Measurements from ENCODE around the gene NOTCH2. TPM values are rescaled to one million over a fixed set of nuclear protein-coding genes. Genes with fewer than 3 reads are reported as not detected.
"Not testable (repeated sequence)": the region's sequence is repeated elsewhere in the genome, so short reads cannot be mapped to it uniquely, and the experiment has no call there.

The NOTCH2 gene
- 10 to 100 TPM; 57.4 to 83.7 (median 75.8) TPM for total RNA-seq

DNA sequence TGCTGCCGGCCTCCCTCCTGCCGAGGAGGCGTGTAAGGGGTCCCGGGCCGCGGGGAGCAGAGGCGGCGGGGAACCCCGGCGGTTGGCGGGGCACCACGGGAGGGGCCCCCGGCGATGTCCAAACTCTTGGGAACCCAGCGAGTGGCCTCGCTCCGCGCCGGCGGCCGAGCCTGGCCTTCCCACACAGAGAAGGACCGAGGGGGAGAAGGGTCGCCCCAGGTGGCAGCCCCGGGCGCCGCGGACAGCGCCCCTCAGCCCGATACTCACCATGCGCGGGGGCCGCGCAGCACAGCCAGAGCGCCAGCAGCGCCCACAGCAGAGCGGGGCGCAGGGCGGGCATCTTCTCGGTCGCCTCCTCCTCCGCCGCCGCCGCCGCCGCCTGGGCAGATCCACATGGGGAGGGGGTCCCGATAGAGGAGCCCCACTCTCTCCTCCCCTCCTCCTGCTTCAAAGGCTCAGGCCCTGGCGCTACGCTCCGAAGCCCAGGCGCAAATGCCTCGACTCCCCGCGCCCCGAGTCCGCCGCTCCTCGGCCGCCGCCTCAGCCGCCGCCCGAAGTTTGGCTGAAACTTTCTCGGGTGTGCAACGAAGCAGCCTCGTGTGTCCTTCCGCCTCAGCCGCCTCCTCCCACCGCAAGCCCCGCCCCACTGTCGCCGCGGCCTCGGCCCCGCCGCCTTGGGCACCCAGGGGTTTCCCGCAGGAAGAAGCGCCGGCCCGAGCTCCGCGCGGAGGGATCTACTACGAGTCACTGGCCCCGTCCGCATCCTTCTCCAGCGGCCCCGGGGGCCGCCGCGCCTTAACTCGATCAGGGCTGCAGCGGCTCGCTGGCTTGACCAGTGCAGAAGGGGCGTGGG, at the start of gene NOTCH2:
NOTCH2 (minus strand) TSS at position 596 of the 853 bp plus-strand sequence; CDS start at position 340, 256 bp downstream.
- intact Hi-C loops (cut with DNase I), result not testable (repeated sequence)
- TF ChIP-seq POLR2A (IDR thresholded peaks at IDR 0.05), result peak in 2 of 4 donors; percentile 61 to 65
- 0% methylated on average over 4 of the region's 95 CpGs; no CpG with 5 or more reads in 1 of the 2 donors for WGBS, 2 donors

DNA sequence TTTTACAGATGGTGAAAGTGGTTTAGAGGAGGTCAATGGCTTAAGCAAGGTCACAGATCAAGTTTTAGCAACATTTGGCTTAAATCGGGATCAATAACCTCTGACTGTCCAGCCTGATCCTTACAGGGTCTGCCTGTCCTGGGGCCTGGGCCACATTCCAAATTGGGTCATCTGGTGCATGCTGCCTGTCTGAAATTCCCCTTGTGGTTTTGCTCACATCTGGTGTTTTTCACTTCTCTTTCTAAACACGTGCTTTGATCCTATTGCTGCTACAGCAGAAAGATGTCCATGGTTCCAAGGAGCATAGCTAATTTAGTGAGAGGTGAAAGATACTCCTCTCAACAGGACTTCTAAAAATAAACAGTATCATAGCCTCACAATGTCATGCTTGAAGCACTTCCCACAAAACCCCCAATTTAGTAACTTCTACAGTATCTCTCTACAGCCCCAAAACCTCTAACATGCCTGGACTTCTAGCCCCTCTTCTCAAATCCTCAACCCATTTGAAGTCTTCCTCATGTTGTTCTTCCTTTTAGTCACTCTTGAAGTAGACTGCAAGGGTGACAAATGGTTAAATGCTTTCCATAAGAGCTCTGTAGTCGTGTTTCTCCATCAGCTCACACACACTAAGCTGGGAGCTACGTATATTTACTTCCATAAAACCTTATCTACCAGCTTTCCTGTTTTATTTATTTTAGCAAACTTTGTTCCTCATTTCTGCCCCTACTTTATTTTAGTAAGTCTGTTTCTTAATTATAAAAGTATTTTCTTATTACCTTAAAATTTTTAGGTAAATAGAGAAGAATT, 48.1 kb upstream of the NOTCH2 start:
- H3K4me1 ChIP-seq; H3K9me3 ChIP-seq; H3K27me3 ChIP-seq; H3K36me3 ChIP-seq; intact Hi-C loops (cut with DNase I); H3K27ac ChIP-seq; DNase-seq; H3K4me3 ChIP-seq: not testable (repeated sequence)
- 37 to 59% methylated on average over 2 of the region's 4 CpGs for WGBS, 2 donors

More for the DNA sequence above, at the start of gene NOTCH2:
- Histone ChIP-seq H3K27ac (peak within 1 kb of the TSS; percentile 91 to 96 (median 92)), H3K4me1 (peaks cover 0 to 22% (median 0%) of the 10 kb centered on the region in 3 donors), H3K4me3 (peak within 1 kb of the TSS; percentile 62 to 82 (median 76))
- DNase-seq, H3K9me3 ChIP-seq, H3K36me3 ChIP-seq, H3K27me3 ChIP-seq: not testable (repeated sequence)

DNA sequence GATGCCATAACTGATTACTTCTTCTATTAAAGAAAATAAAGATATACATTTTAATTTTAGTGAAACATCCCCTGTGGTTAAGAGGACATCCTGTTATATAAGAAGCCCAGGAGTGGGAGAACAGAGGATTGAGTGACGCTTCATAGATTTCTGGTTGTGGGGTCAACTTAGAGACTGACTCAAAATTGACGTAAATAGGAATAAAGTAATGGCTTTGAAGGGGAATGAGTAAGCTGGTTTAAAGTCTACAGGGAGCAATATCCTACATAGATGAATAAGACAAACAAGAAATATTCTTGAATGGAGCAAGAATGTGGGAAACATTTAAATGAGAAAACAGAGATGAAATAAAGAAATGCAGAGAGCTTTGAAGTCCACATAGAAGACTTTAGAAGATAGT, 46.6 kb upstream of the NOTCH2 start:
- DNase-seq; H3K4me3 ChIP-seq; intact Hi-C loops (cut with DNase I); H3K27ac ChIP-seq; H3K27me3 ChIP-seq; H3K9me3 ChIP-seq; H3K4me1 ChIP-seq; H3K36me3 ChIP-seq: not testable (repeated sequence)
- WGBS, 2 donors, result 81 to 96% methylated on average over 2 of the region's 2 CpGs

DNA sequence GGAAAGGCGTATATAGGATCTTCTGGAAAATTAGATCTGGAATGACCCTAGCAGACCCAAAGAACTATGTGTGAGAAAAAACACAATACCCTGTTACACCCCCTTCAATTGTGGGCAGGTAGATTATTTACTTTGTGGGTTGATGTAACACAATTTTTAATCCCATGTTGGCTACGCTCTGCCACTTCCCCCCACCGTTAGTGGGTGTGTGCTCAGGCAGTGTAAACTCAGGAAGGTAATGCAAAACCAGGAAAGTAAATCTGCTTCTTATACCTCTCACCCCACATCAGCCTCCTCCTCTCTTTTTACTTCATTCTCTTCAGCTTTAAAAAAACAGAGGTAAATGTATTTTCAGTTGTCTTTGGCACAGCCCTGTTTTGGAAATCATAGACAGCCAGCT, 43.7 kb upstream of the NOTCH2 start:
- no CpG with 5 or more reads among the region's 3 CpGs for WGBS, 2 donors
- not testable (repeated sequence) for H3K36me3 ChIP-seq, H3K4me3 ChIP-seq

DNA sequence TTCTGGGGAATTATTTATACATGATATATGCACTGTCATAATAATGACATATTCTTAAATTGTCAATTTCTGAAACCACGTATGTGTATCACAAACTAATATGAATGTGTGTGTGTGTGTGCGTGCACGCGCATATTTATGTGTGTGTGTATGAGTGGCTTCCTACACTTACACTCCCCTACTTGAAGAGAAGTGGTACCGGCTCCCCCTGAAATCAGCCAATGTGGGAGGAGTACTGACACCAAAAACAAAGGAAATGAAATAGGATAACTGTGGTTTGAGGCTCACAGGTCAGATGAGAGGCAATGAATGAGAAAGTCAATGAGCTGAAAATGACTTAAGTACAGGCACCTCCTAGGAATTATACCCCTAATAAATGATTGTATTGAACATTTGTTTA, 42.8 kb upstream of the NOTCH2 start:
- H3K4me3 ChIP-seq; H3K27ac ChIP-seq; H3K27me3 ChIP-seq; H3K4me1 ChIP-seq; H3K36me3 ChIP-seq; intact Hi-C loops (cut with DNase I); H3K9me3 ChIP-seq; DNase-seq: not testable (repeated sequence)
- 78 to 88% methylated on average over 5 of the region's 5 CpGs for WGBS, 2 donors

More for the DNA sequence above, 43.7 kb upstream of the NOTCH2 start:
- H3K4me1 ChIP-seq; DNase-seq; H3K27me3 ChIP-seq; H3K27ac ChIP-seq; H3K9me3 ChIP-seq; intact Hi-C loops (cut with DNase I): not testable (repeated sequence)

DNA sequence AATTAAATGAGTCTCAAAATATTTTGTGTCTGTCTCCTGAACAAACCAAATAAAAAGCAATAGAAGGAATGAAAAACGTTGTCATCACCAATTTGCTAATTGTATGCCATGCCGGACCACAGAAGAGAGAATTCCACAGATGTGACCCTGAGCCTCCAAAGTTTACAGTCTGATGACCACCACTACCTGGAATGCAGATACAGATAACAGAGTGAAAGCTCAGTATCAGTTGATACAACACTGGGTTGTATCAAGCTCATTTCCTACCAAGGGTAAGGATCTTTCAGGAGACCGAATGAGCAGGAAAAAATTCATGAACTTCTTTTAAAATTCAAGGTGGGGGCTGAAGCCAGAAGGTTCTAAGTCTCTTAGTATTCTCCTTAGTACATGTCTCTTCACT, 42.3 kb upstream of the NOTCH2 start:
- H3K4me1 ChIP-seq; H3K36me3 ChIP-seq; intact Hi-C loops (cut with DNase I); DNase-seq; H3K9me3 ChIP-seq; H3K27me3 ChIP-seq; H3K27ac ChIP-seq; H3K4me3 ChIP-seq: not testable (repeated sequence)
- WGBS, 2 donors, result no CpG with 5 or more reads among the region's 3 CpGs

DNA sequence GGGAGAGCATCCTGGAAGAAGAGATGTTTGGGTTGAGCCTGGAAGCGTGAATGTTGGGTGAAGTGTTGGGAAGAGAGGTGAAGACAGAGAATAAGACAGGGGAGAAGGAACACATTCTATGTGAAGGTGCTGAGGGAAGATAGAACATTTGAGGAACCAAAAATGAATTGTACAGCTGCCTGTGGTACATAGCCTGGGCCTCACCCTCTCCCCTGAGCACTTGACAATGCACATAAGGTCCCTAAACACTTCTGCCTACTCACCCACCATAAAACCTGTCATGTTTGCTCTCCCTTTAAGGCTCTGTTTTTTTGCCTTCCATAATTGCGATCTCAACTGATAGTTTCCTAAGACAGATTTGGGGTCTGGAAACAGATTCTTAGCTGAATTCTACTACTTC, 41.5 kb upstream of the NOTCH2 start:
- H3K9me3 ChIP-seq; H3K4me1 ChIP-seq; H3K4me3 ChIP-seq; intact Hi-C loops (cut with DNase I); DNase-seq; H3K27me3 ChIP-seq; H3K36me3 ChIP-seq; H3K27ac ChIP-seq: not testable (repeated sequence)
- WGBS, 2 donors, result no CpG with 5 or more reads among the region's 2 CpGs

DNA sequence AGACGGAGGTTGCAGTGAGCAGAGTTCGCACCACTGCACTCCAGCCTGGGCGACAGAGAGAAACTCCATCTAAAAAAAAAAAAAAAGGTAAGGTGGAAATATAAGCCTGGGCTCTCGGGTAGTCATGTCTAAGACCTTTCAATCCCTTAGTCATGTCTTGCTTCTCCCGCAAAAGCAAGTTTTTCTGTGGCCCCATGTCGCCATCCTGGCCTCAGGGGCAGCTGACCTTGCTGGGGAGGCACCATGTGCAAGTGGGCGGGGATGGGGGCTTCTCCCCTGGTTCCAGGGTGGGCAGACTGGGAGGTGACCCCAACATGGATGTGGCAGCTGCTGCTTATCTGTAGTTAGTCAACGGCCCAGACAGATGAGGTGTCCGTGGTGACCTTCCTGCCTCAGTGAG, 40.2 kb upstream of the NOTCH2 start:
- intact Hi-C loops (cut with DNase I); H3K27ac ChIP-seq; DNase-seq; H3K9me3 ChIP-seq; H3K27me3 ChIP-seq; H3K4me1 ChIP-seq; H3K4me3 ChIP-seq; H3K36me3 ChIP-seq: not testable (repeated sequence)
- 85 to 86% methylated on average over 2 to 6 of the region's 9 CpGs for WGBS, 2 donors

DNA sequence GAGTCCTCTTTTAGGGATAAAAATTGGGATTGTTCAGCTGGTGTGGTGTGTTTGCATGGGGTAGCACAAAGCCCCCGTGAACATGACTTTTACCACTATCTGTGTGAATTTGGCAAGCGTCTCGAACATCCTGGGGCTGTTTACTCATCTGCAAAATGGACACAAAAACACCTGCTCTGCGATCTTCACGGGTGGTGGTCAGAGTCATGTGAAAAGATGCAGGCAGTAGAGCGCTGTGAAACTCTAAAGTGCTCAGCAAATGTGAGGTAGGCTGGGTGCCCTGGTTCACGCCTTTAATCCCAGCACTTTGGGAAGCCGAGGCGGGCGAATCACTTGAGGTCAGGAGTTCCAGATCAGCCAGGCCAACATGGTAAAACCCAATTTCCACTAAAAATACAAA, 39.7 kb upstream of the NOTCH2 start:
- intact Hi-C loops (cut with DNase I); H3K4me1 ChIP-seq; H3K9me3 ChIP-seq; H3K4me3 ChIP-seq; H3K27ac ChIP-seq; H3K27me3 ChIP-seq; DNase-seq; H3K36me3 ChIP-seq: not testable (repeated sequence)
- WGBS, 2 donors, result 79 to 89% methylated on average over 5 to 6 of the region's 10 CpGs

DNA sequence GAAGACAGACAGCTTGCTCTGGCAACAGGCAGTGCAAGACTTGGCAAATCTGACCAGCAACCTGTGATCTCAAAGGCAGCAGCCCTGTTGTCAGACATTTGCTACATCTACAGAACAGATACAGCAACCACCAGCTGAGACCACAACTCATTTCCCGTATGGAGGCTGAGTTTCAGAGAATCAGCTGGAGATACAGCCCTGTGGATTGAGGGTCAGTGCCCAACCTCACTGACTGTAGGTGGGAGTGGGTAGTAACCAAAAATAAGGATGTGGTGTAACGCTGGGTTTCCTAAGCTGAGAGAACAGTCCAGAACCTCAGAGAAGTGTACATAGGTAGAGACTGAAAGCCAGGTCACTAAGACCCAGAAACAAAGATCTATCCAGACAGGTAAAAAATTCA, 35.8 kb upstream of the NOTCH2 start:
- H3K27ac ChIP-seq; H3K4me1 ChIP-seq; DNase-seq; intact Hi-C loops (cut with DNase I); H3K9me3 ChIP-seq; H3K27me3 ChIP-seq; H3K4me3 ChIP-seq; H3K36me3 ChIP-seq: not testable (repeated sequence)
- 50 to 55% methylated on average over 1 of the region's 2 CpGs for WGBS, 2 donors

DNA sequence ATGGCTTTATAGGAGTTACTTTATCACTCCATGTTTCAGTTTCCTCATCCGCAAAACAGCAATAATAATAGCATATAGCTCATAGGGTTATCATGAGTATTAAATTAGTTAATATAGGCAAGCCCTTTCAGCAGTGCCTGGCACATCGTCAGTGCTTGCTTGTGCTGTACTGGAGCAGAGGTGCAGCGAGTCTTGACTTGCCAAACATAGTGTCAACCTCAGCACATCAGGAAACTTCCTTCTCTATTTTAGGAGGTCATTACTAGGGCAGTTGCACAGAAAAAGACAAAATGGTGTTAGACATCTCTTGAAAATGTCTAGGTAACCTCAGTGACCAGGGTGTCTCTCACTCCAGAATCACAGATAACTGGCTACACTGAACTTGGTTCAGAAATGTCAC, 34.3 kb upstream of the NOTCH2 start:
- WGBS, 2 donors, result no CpG with 5 or more reads among the region's 3 CpGs
- H3K27ac ChIP-seq; H3K9me3 ChIP-seq; H3K27me3 ChIP-seq; H3K36me3 ChIP-seq; DNase-seq; H3K4me1 ChIP-seq; intact Hi-C loops (cut with DNase I); H3K4me3 ChIP-seq: not testable (repeated sequence)

DNA sequence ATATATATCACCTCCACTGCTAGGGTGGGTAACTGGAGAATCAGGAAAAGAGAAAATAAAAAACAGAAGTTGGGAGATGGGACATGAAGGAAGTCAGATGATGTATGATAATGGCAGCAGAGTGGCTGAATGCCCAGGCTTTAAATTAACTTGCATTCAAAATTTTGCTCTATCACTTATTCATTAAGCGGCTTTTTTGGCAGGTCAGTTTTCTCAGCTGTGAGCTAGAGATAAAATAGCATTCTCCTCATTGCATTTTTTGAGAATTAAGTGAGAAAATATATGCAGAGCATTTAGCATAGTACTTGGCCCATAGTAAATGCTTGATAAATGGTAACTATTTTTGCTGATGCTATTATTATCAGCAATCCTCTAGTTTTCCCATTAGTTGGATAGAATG, 32.1 kb upstream of the NOTCH2 start:
- 82 to 100% methylated on average over 1 of the region's 1 CpG for WGBS, 2 donors
- H3K36me3 ChIP-seq; H3K4me1 ChIP-seq; DNase-seq; H3K4me3 ChIP-seq; H3K27me3 ChIP-seq; H3K27ac ChIP-seq; intact Hi-C loops (cut with DNase I); H3K9me3 ChIP-seq: not testable (repeated sequence)

DNA sequence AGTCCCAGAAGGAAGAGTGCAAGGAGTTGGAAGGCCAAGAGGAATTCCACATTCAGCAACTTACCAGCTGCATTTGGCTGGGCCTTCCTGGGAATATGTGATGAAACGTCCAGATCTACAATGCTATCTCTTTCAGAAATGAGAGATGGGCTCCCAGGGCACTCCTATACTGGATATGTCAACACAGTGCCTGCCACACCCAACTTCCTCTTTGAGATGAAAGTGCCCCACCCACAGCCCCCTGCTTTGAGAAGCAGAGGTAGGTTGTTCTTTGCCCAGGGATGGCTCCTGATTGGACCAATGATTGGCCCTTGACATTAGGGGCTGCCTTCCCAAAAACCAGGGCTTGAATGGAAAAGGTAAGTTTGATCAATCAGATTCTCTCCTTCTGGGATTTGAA, 31.1 kb upstream of the NOTCH2 start:
- H3K27ac ChIP-seq; intact Hi-C loops (cut with DNase I); H3K4me3 ChIP-seq; H3K9me3 ChIP-seq; H3K4me1 ChIP-seq; H3K36me3 ChIP-seq; H3K27me3 ChIP-seq; DNase-seq: not testable (repeated sequence)
- WGBS, 2 donors, result no CpG with 5 or more reads among the region's 1 CpG

All from esophagus squamous epithelium (tissue), 5 donors.